ENCODE results near the gene LMBR1. TPM values are rescaled to one million over a fixed set of nuclear protein-coding genes. Genes with fewer than 3 reads are reported as not detected.

LMBR1 gene
- total and polyA plus RNA-seq, 2 of the 4 experiments (the other 2 are of a cell fraction) = 11.9 to 19.9 TPM

- in situ Hi-C loops (cut with MboI; ENCODE audit: low sequenced_read_pairs) (no loop called here), intact Hi-C loops (cut with micrococcal nuclease) (no loop called here), dilution Hi-C loops (cut with HindIII; ENCODE audit: low sequenced_read_pairs, unreplicated experiment) (no loop called here)
- Histone ChIP-seq H2AK9ac (replicated peaks; ENCODE audit: low read depth, low read length, poor library complexity) (no peak overlapping the region), H3K9me1 (ENCODE audit: insufficient read depth, low read length) (no peaks in the 10 kb centered on the region; the same call in 1 of the 2 replicates), H3K4me1 (ENCODE audit: control insufficient read depth, insufficient read depth, low read length) (no peaks in the 10 kb centered on the region), H3K4me3 (ENCODE audit: insufficient read depth, low read depth, low read length) (no peak overlapping the region), H3K18ac (ENCODE audit: low read depth, low read length) (no peak overlapping the region), H2BK20ac (ENCODE audit: low read depth, low read length) (no peak overlapping the region), H3K36me3 (ENCODE audit: control insufficient read depth, insufficient read depth, low read length) (0 out of 2 replicates have a peak, but pooled peaks cover 1% of the 10 kb centered on the region), H4K91ac (ENCODE audit: insufficient read depth, low read depth, low read length) (no peak overlapping the region), H3K4ac (ENCODE audit: low read depth, low read length) (no peak overlapping the region), H3K79me1 (ENCODE audit: low read depth in 1 of 2, low read length in 2 of 2) (no peaks in the 10 kb centered on the region), H4K20me1 (ENCODE audit: insufficient read depth, low read length) (no peaks in the 10 kb centered on the region), H3K27me3 (ENCODE audit: control insufficient read depth, insufficient read depth, low read length) (no peaks in the 10 kb centered on the region), H2BK15ac (ENCODE audit: low read depth, low read length) (no peak overlapping the region), H2BK120ac (ENCODE audit: low read depth, low read length) (no peak overlapping the region), H2BK5ac (ENCODE audit: low read depth, low read length, poor library complexity, severe bottlenecking) (no peak overlapping the region), H2AK5ac (ENCODE audit: low read depth, low read length) (no peak overlapping the region), H4K8ac (ENCODE audit: low read depth in 2 of 2, low read length in 2 of 2) (no peak overlapping the region), H3K14ac (replicated peaks; ENCODE audit: low read depth, low read length) (no peak overlapping the region), H3K56ac (ENCODE audit: extremely low read depth, insufficient read depth, low read length) (no peak overlapping the region), H2AFZ (replicated peaks; ENCODE audit: low read length, poor library complexity) (no peak overlapping the region), H4K5ac (ENCODE audit: low read depth, low read length) (no peak overlapping the region), H3K9ac (ENCODE audit: low read depth, low read length) (no peak overlapping the region), H3K9me3 (ENCODE audit: control insufficient read depth, insufficient read depth, low read length) (no peaks in the 10 kb centered on the region), H3K4me2 (ENCODE audit: low read depth, low read length) (no peak overlapping the region), H3K23ac (ENCODE audit: low read depth, low read length) (no peak overlapping the region), H3K27ac (ENCODE audit: insufficient read depth, low read length) (no peak overlapping the region)
- DNase-seq = no peak
- CTCF ChIA-PET = no interaction called here
- BruUV-seq (replicated peaks) = no TSS peak
- WGBS, 2 experiments (ENCODE audit: extremely low coverage in 2 of 2, insufficient read length in 1 of 2) = no CpG with 5 or more reads among the region's 4 CpGs
- POLR2A ChIA-PET (ENCODE audit: unreplicated experiment) = no interaction called here
- no peak for ATAC-seq (ENCODE audit: low read depth)
- TF ChIP-seq CEBPB (IDR thresholded peaks at IDR 0.05; ENCODE audit: low read depth, low read length) = no peak
- no peak for TF ChIP-seq FOS (IDR thresholded peaks at IDR 0.05; ENCODE audit: low read depth, low read length)
- no peak for TF ChIP-seq MXI1 (IDR thresholded peaks at IDR 0.05; ENCODE audit: borderline replicate concordance, low read depth, low read length)
- no peak for TF ChIP-seq MAFK (IDR thresholded peaks at IDR 0.05; ENCODE audit: low read depth, low read length)
- no peak for TF ChIP-seq RFX5 (IDR thresholded peaks at IDR 0.05; ENCODE audit: low read depth, low read length)
- no peak for TF ChIP-seq SMC3 (IDR thresholded peaks at IDR 0.05; ENCODE audit: low read depth, low read length)
- no peak for TF ChIP-seq NFE2L2 (IDR thresholded peaks at IDR 0.05; ENCODE audit: low read depth, low read length)
- TF ChIP-seq RCOR1 (IDR thresholded peaks at IDR 0.05; ENCODE audit: insufficient replicate concordance, low read length) = no peak
- no peak for TF ChIP-seq POLR2A (IDR thresholded peaks at IDR 0.05; ENCODE audit: low read depth, low read length)
- TF ChIP-seq MAZ (IDR thresholded peaks at IDR 0.05; ENCODE audit: borderline replicate concordance, low read depth, low read length) = no peak
- no peak for TF ChIP-seq USF2 (IDR thresholded peaks at IDR 0.05; ENCODE audit: low read depth, low read length)
- no peak for TF ChIP-seq CHD1 (IDR thresholded peaks at IDR 0.05; ENCODE audit: low read depth, low read length)
- TF ChIP-seq RAD21 (IDR thresholded peaks at IDR 0.05; ENCODE audit: low read length) = no peak
- no peak for TF ChIP-seq BHLHE40 (IDR thresholded peaks at IDR 0.05; ENCODE audit: low read depth, low read length)
- TF ChIP-seq ELK1 (IDR thresholded peaks at IDR 0.05; ENCODE audit: borderline replicate concordance, low read depth, low read length) = no peak
- no peak for TF ChIP-seq CTCF (conservative IDR thresholded peaks at IDR 0.05; ENCODE audit: low read depth, low read length)
These were observed 101.7 kb downstream of the LMBR1 start for GRCh38 chr7:156791241-156791640.

Data from IMR-90 (cell line).